ENCODE results near the gene PRR14L. TPM values are rescaled to one million over a fixed set of nuclear protein-coding genes. Genes with fewer than 3 reads are reported as not detected.

PRR14L gene
- total RNA-seq, 4 donors from 2014 or later, result 23.6 to 66.0 (median 35.4) TPM

DNA sequence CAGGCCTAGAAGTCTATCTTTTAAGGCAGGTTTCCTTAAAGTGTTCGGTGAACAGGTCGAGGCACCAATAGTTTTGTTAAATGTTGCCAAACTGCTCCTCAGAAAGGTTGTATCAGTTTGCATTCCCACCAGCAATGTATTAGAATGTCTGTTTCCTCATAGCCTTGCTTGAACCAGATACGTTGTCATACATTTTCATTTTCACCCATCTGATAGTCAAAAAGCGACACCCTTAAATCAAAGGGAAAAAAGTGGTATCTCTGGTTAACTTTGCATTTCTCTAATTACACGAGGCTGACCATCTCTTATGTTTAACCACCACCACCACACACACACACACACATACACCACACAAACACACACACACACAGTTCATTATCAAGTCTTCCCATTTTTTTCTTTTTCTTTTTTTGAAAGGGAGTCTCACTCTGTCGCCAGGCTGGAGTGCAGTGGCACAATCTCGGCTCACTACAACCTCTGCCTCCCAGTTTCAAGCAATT, 16.3 kb downstream of the PRR14L start:
- Histone ChIP-seq H3K9me3 (no peaks in the 10 kb centered on the region), H3K27me3 (no peaks in the 10 kb centered on the region), H3K4me3 (no peak overlapping the region), H3K27ac (no peak overlapping the region), H3K4me1 (no peaks in the 10 kb centered on the region), H3K36me3 (peaks cover 15% of the 10 kb centered on the region)
- DNase-seq (ENCODE audit: low spot score in 2 of 2), result no peak
- WGBS, result 93% methylated on average over 7 of the region's 7 CpGs
- no peak for TF ChIP-seq EP300 (IDR thresholded peaks at IDR 0.05)
- TF ChIP-seq POLR2A (IDR thresholded peaks at IDR 0.05), result no peak
- TF ChIP-seq POLR2AphosphoS5 (IDR thresholded peaks at IDR 0.05), result no peak
- TF ChIP-seq, protein P1, sequence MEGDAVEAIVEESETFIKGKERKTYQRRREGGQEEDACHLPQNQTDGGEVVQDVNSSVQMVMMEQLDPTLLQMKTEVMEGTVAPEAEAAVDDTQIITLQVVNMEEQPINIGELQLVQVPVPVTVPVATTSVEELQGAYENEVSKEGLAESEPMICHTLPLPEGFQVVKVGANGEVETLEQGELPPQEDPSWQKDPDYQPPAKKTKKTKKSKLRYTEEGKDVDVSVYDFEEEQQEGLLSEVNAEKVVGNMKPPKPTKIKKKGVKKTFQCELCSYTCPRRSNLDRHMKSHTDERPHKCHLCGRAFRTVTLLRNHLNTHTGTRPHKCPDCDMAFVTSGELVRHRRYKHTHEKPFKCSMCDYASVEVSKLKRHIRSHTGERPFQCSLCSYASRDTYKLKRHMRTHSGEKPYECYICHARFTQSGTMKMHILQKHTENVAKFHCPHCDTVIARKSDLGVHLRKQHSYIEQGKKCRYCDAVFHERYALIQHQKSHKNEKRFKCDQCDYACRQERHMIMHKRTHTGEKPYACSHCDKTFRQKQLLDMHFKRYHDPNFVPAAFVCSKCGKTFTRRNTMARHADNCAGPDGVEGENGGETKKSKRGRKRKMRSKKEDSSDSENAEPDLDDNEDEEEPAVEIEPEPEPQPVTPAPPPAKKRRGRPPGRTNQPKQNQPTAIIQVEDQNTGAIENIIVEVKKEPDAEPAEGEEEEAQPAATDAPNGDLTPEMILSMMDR (IDR thresholded peaks at IDR 0.05), result no peak

DNA sequence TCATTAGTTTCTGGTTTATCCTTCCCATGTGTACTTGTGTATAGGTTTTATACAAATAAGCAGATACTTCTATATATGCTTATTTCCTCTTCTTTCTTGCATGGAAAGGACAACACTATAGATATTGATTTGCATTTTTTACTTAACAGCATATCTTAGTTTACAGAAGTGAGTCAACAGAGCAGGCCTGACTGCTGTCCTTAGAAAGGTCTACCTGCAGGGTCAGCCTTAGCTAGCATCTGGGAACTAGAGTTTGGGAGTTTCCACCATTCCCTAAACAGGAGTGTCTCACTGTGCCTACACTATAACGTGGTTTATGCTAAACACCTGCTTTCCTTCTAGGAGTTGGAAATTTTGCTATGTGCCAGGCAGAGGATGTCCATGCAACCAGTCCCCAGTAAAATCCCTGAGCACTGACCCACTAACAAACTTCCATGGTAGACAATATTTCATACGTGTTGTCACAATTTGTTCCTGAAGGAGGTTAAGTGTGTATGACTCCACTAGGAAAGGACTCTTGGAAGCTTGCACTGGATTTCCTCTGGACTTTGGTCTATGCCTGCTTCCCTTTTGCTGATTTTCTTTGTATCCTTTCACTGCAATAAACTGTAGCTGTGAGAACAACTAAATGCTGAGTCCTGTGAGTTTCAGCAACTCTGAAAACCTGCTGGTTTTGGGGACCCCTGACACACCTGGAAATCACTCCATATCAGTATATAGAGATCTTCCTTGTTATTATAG, 17.7 kb downstream of the PRR14L start:
- Histone ChIP-seq H3K36me3 (peaks cover 15% of the 10 kb centered on the region), H3K4me3 (no peak overlapping the region), H3K27ac (no peak overlapping the region), H3K27me3 (no peaks in the 10 kb centered on the region), H3K9me3 (no peaks in the 10 kb centered on the region), H3K4me1 (no peaks in the 10 kb centered on the region)
- DNase-seq (ENCODE audit: low spot score in 2 of 2), result no peak
- WGBS, result 82% methylated on average over 2 of the region's 2 CpGs
- TF ChIP-seq, protein P1 (IDR thresholded peaks at IDR 0.05), result no peak
- no peak for TF ChIP-seq EP300 (IDR thresholded peaks at IDR 0.05)

DNA sequence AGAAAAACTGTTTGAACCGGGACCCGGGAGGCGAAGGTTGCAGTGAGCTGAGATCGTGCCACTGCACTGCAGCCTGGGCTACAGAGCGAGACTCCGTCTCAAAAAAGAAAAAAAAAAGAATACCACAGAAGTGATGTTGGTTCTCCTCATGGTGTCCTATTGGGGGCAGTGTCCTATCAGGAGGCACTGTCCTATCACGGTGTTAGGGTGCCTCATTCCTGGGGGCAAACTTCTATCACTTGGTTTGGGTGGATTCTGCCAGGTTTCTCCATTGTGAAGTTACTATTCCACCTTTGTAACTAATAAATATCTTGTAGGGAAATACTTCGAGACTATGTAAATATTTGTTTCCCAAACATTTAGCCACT, 19.6 kb downstream of the PRR14L start:
- H3K36me3 ChIP-seq, result peaks cover 8% of the 10 kb centered on the region
- DNase-seq (ENCODE audit: low spot score in 2 of 2), result no peak
- no peaks in the 10 kb centered on the region for H3K27me3 ChIP-seq
- no peak overlapping the region for H3K27ac ChIP-seq
- H3K4me3 ChIP-seq, result no peak overlapping the region
- no peaks in the 10 kb centered on the region for H3K9me3 ChIP-seq
- 91% methylated on average over 8 of the region's 8 CpGs for WGBS
- TF ChIP-seq POLR2A (IDR thresholded peaks at IDR 0.05) (no peak), EP300 (IDR thresholded peaks at IDR 0.05) (no peak), POLR2AphosphoS5 (IDR thresholded peaks at IDR 0.05) (no peak)
- TF ChIP-seq, protein P1 (IDR thresholded peaks at IDR 0.05), result no peak
- no peaks in the 10 kb centered on the region for H3K4me1 ChIP-seq

DNA sequence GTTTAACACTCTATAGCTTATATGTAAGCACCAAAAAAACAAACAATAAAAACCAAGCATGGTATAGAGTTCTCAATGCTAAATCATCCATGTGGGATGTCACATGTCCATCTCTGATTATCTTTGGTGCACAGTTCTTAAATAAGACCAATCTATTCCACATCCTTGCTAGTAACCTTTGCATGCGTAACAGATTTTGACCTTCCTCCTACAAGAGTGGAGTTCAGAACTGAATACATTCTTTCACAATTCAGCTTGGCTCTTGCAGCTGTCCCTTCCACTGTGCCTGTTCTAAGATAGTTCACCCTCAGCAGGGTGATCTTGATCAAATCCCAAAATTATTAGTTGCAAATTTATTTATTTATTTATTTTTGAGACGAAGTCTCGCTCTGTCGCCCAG, 21.1 kb downstream of the PRR14L start:
- DNase-seq (ENCODE audit: low spot score in 2 of 2), result no peak
- no peak overlapping the region for H3K4me3 ChIP-seq
- no peak overlapping the region for H3K27ac ChIP-seq
- H3K36me3 ChIP-seq, result peaks cover 18% of the 10 kb centered on the region
- no peak for TF ChIP-seq POLR2A (IDR thresholded peaks at IDR 0.05)
- H3K9me3 ChIP-seq, result no peaks in the 10 kb centered on the region
- H3K4me1 ChIP-seq, result no peaks in the 10 kb centered on the region
- H3K27me3 ChIP-seq, result no peaks in the 10 kb centered on the region
- WGBS, result 95% methylated on average over 4 of the region's 4 CpGs

DNA sequence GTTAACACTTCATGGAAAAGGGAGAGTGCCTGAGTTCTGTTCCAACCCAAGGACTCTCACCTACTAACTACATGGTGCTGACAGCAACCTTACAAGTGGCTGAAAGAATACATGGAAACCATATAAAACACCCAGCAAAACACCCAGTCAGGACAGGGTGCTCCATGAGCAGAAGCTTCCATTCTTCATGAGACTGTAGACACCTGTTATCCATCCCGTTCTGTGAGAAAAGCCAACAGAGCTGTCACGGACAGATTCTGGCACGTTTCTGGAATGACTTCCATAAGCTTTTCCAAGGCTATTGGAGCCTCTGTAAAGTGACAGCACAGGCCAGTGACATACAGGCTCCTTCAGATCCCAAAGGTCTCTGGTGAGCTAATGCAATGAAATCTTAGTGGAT, 23.2 kb downstream of the PRR14L start:
- TF ChIP-seq POLR2AphosphoS5 (IDR thresholded peaks at IDR 0.05), result no peak
- TF ChIP-seq POLR2A (IDR thresholded peaks at IDR 0.05), result no peak
- no peak for TF ChIP-seq EP300 (IDR thresholded peaks at IDR 0.05)
- TF ChIP-seq, protein P1 (IDR thresholded peaks at IDR 0.05), result no peak
- Histone ChIP-seq H3K27me3 (no peaks in the 10 kb centered on the region), H3K4me3 (no peak overlapping the region), H3K4me1 (no peaks in the 10 kb centered on the region), H3K27ac (no peak overlapping the region), H3K36me3 (peaks cover 25% of the 10 kb centered on the region), H3K9me3 (no peaks in the 10 kb centered on the region)
- 78% methylated on average over 3 of the region's 3 CpGs for WGBS
- DNase-seq (ENCODE audit: low spot score in 2 of 2), result no peak
